ENCODE results near the gene AEBP1. TPM values are rescaled to one million over a fixed set of nuclear protein-coding genes. Genes with fewer than 3 reads are reported as not detected.
A peak's percentile ranks its signal among the peaks of the same experiment; 100 is the strongest.

AEBP1 gene
- total RNA-seq, 2 donors from 2014 or later, result 84.4 to 193 TPM

DNA sequence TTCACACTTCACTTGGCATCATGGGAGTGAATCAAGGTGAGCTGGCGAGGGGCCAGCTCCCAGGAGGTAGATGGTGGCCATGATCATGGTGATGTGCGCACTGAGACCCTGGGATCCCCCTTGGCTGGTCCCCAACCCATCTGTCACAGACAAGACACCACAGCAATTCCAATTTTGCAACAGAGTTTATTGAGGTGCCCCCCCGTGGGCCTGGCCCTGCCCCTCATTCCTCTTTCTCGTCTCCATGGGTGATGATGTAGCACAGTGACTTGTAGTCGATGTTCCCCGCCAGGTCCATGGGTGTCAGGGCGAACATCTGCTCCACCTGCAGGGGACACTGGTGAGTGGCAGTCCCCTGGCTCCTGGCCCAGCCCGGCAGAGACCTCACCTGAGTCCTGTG lies 34.6 kb downstream of the AEBP1 start:
- H3K27ac ChIP-seq, result peak overlapping the region; percentile 84 to 92
- TF ChIP-seq, protein P1, sequence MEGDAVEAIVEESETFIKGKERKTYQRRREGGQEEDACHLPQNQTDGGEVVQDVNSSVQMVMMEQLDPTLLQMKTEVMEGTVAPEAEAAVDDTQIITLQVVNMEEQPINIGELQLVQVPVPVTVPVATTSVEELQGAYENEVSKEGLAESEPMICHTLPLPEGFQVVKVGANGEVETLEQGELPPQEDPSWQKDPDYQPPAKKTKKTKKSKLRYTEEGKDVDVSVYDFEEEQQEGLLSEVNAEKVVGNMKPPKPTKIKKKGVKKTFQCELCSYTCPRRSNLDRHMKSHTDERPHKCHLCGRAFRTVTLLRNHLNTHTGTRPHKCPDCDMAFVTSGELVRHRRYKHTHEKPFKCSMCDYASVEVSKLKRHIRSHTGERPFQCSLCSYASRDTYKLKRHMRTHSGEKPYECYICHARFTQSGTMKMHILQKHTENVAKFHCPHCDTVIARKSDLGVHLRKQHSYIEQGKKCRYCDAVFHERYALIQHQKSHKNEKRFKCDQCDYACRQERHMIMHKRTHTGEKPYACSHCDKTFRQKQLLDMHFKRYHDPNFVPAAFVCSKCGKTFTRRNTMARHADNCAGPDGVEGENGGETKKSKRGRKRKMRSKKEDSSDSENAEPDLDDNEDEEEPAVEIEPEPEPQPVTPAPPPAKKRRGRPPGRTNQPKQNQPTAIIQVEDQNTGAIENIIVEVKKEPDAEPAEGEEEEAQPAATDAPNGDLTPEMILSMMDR (IDR thresholded peaks at IDR 0.05), result no peak
- DNase-seq (ENCODE audit: low spot score), result no peak

DNA sequence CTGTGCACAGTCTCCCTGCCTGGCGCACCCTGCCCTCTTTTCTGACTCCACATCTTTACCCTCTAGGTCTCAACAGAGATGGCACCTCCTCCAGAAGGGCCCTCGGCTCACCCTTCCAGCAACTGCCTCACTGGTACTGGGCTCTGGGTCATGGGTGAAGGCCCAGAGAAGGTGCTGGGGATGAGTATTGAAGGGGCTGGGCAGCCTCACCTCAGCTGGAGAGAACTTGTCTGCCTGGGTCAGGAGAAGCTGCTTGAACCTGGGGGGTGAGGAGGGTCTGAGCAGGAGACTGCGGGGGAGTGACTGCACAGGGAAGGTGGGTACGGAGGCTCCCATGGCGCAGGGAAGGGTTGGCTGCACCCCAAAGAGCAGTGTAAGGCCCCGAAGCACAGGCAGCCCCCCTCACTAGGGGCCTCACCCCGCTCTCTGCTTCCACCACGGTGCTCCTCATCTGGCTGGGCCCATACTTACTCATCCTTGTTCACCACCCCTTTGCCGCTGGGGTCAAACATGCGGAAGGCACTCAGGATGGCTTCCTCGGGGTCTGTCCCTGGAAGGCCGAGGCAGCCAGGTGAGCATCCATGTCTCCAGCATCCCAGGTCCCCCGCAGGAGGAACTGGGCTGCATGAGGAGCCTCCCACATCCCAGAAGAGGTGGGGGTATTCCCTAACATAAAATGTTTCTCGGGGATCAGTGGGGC lies 35.3 kb downstream of the AEBP1 start:
- H3K9me3 ChIP-seq, result no peaks in the 10 kb centered on the region
- H3K4me3 ChIP-seq, result peak overlapping the region; percentile 58 to 70
- H3K4me1 ChIP-seq, result peaks cover 0 to 20% of the 10 kb centered on the region in 2 donors
- TF ChIP-seq, protein P1 (IDR thresholded peaks at IDR 0.05), result no peak
- peak overlapping the region; percentile 84 to 92 for H3K27ac ChIP-seq
- no peak for DNase-seq (ENCODE audit: low spot score)
- H3K27me3 ChIP-seq, result no peaks in the 10 kb centered on the region
- peaks cover 19% of the 10 kb centered on the region for H3K36me3 ChIP-seq

More for the DNA sequence above, 34.6 kb downstream of the AEBP1 start:
- H3K9me3 ChIP-seq, result no peaks in the 10 kb centered on the region
- peak overlapping the region; percentile 58 to 70 for H3K4me3 ChIP-seq
- peaks cover 0 to 24% of the 10 kb centered on the region in 2 donors for H3K4me1 ChIP-seq
- no peaks in the 10 kb centered on the region for H3K27me3 ChIP-seq
- peaks cover 19% of the 10 kb centered on the region for H3K36me3 ChIP-seq

DNA sequence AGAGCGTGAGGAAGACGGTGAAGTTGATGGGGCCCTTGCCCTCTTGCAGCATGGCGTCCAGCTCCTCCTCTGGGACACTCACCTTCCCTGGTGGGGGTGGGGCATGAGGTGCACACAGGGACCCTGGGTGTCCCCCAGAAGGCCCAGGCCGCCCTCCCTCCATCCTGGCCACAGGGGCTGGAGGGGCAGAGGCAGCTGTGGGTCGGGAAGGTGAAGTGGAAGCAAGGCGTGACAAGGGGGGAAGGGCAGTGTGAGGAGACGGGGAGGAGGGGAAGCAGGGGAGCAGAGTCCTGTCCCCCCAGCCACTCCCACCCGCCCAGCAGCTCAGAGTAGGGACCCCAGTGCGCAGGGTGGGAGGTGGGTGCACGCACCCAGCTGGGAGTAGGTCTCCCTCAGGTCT lies 36.2 kb downstream of the AEBP1 start:
- peak overlapping the region; percentile 84 to 92 for H3K27ac ChIP-seq

DNA sequence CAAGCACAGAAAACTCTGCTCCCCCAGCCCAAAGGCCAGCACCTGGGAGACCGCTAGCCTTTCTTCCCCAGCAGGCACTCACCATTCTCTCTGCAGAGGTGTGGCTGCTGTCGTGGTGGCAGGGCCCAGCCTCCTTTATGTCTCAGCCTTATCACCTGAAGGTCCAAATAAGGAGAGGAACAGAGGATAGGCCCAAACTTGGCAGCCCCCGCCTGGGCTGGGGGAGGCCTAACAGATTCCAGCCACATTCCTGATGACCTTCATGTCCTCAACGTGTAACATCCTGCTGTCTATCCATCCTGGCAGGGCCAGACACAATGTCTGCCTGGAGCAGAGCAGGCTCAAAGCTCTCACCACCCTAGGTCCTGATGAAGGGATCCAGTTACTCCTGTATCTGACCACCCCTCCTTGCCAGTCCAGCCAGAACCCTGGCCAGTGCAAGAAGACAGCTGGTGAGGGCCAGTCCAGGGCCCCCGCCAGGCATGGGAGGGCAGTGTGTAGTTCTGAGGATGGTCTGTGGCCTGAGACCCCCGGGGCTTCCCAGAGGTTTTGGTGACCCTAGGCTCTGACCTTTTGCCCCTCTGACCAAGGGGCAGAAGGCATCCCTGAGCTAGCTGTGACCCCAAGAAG lies 37.2 kb downstream of the AEBP1 start, which contains the start of gene MYL7:
Gene MYL7 (minus strand): TSS at position 112 of the 630 bp plus-strand sequence. CDS start 27 bp downstream, at position 85.
- Histone ChIP-seq H3K4me1 (peaks cover 0 to 31% of the 10 kb centered on the region in 2 donors), H3K4me3 (peak within 1 kb of the TSS; percentile 58 to 70), H3K36me3 (peaks cover 19% of the 10 kb centered on the region), H3K27me3 (no peaks in the 10 kb centered on the region), H3K27ac (peak within 1 kb of the TSS; percentile 84 to 92), H3K9me3 (no peaks in the 10 kb centered on the region)
- DNase-seq (ENCODE audit: low spot score), result peak; percentile 68
- TF ChIP-seq, protein P1 (IDR thresholded peaks at IDR 0.05), result no peak

More for the DNA sequence above, 36.2 kb downstream of the AEBP1 start:
- no peak for DNase-seq (ENCODE audit: low spot score)
- peaks cover 19% of the 10 kb centered on the region for H3K36me3 ChIP-seq
- no peaks in the 10 kb centered on the region for H3K9me3 ChIP-seq
- TF ChIP-seq, protein P1 (IDR thresholded peaks at IDR 0.05), result no peak
- no peaks in the 10 kb centered on the region for H3K27me3 ChIP-seq
- peaks cover 0 to 25% of the 10 kb centered on the region in 2 donors for H3K4me1 ChIP-seq
- peak overlapping the region; percentile 58 to 70 for H3K4me3 ChIP-seq

DNA sequence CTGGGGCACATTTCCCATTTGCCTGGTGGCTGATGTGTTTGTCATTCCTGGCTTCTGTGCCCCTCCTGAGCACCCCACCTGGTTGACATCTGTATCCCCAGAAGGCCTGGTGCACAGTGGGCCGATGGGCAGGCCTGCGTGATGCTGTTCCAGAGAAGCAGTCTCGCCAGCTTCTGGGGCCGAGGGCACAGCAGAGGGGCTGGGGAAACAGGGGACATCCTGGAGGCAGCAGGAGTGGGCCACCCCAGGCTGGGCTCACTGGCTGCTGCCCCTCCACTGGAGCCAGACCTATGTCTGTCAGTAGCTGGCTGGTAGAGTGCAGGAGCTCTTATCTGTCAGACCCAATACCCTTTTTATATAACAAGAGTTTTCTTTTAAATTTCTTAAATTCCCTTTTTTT lies 37.9 kb downstream of the AEBP1 start:
- TF ChIP-seq, protein P1 (IDR thresholded peaks at IDR 0.05), result no peak

More for the DNA sequence above, 37.9 kb downstream of the AEBP1 start:
- Histone ChIP-seq H3K4me1 (peaks cover 0 to 37% of the 10 kb centered on the region in 2 donors), H3K36me3 (peaks cover 19% of the 10 kb centered on the region), H3K4me3 (no peak overlapping the region), H3K27me3 (no peaks in the 10 kb centered on the region), H3K27ac (peak overlapping the region; percentile 84 to 92), H3K9me3 (no peaks in the 10 kb centered on the region)
- no peak for DNase-seq (ENCODE audit: low spot score)

Measured in right atrium auricular region (tissue), 2 donors.